ENCODE measurements around the gene ADAT1.

ADAT1 gene

DNA sequence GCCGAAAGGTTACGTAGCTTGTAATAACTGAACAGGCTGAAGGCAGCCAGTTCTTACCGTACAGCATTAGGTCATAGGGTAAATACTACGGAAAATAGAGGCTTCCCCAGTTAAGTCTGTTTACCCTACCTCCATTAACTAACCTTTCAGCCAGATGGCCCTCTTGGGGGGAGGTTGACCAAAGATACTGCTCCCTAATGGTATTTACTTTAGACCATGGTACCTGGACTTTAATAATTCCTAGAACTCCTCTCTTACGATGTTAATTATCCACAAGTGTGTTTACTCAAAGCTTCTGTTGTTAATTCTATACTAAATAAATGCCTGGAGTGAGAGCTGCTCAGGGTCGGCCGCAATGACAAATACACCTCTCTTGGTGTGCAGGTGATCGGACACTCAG, 9.8 kb upstream of the ADAT1 start:
- no peak for DNase-seq (ENCODE audit: low read depth)
- no peak overlapping the region for H3K4me3 ChIP-seq (ENCODE audit: low read depth, low read length)
- TF ChIP-seq, protein P1, sequence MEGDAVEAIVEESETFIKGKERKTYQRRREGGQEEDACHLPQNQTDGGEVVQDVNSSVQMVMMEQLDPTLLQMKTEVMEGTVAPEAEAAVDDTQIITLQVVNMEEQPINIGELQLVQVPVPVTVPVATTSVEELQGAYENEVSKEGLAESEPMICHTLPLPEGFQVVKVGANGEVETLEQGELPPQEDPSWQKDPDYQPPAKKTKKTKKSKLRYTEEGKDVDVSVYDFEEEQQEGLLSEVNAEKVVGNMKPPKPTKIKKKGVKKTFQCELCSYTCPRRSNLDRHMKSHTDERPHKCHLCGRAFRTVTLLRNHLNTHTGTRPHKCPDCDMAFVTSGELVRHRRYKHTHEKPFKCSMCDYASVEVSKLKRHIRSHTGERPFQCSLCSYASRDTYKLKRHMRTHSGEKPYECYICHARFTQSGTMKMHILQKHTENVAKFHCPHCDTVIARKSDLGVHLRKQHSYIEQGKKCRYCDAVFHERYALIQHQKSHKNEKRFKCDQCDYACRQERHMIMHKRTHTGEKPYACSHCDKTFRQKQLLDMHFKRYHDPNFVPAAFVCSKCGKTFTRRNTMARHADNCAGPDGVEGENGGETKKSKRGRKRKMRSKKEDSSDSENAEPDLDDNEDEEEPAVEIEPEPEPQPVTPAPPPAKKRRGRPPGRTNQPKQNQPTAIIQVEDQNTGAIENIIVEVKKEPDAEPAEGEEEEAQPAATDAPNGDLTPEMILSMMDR (IDR thresholded peaks at IDR 0.05; ENCODE audit: insufficient read depth, low read depth, low read length, missing control alignments), result no peak

DNA sequence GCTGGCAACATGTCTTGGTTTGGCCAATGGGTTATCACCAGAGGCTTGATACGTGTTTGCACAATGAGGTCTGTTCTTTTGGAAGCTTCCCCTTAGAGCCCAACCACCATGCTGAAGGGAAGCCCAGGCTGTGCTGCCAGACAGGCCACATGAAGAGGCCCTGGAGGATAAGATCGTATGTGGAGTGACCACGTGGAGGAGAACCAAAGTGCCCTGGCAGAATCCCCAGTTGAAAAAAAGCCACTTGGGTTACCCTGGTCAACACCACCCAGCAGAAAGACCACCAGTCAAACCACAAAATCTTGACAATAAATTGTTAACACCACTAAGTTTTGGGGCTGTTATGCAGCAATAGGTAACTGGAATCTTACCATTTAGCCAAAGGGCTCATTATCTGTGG, 7.0 kb upstream of the ADAT1 start:
- no peak for DNase-seq (ENCODE audit: low read depth)
- H3K4me3 ChIP-seq (ENCODE audit: low read depth, low read length), result no peak overlapping the region
- TF ChIP-seq, protein P1 (IDR thresholded peaks at IDR 0.05; ENCODE audit: insufficient read depth, low read depth, low read length, missing control alignments), result no peak

DNA sequence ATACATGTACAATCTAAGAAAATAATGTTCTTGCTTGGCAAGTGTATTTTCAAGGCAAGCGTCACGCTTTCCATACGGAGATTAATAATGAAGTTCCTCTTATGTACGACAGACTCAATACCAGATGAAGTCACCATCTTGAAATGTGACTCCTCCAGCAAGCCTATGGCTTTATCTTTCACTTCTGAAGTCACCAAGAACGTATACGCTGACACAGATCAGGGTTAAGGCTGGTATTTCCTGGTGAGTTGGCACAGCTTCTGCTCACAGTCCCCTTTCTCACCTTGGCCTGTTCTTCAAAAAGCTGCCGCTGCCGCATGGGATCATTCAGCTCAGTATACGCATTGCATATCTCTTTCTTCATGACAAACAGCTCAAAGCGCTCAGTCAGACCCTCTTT, 6.1 kb upstream of the ADAT1 start:
- TF ChIP-seq, protein P1 (IDR thresholded peaks at IDR 0.05; ENCODE audit: insufficient read depth, low read depth, low read length, missing control alignments), result no peak

DNA sequence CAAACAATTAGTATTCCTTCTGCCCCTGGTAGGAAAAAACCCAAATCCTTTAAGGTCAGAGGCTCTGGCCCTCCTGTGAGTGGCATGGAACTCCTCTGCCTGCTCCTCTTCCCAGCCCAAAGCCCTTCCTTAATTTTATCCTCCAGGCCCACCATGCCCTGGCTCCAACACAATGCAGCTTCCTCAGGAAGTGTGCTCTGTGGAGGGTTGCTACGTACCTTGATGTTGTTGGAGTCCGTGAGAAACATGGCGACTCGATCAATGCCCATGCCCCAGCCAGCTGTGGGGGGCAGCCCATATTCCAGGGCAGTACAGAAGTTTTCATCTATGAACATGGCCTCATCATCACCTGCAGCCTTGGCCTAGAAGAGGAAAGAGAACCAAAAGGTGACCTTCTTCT, 5.3 kb upstream of the ADAT1 start:
- TF ChIP-seq, protein P1 (IDR thresholded peaks at IDR 0.05; ENCODE audit: insufficient read depth, low read depth, low read length, missing control alignments), result no peak
- H3K4me3 ChIP-seq (ENCODE audit: low read depth, low read length), result no peak overlapping the region
- DNase-seq (ENCODE audit: low read depth), result no peak

More for the DNA sequence above, 6.1 kb upstream of the ADAT1 start:
- H3K4me3 ChIP-seq (ENCODE audit: low read depth, low read length), result no peak overlapping the region
- DNase-seq (ENCODE audit: low read depth), result no peak

DNA sequence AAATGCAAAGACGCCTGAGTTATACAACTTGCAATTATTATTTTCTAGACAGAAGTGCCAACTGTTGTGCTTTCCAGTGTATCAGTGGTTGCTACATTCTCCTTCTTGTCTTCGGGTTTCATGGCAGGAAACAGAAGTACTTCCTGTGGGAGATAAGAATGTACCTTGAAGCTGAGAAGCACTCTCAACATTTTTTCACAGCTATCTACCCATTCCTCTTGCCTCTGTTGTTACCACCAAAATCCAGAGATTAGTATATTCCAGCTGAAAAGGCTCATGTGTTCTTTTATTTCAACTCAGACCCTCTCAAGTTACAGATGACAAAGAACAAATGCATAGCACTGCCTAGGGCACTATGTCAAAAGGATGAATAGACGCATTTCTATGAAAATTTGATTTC, 4.8 kb upstream of the ADAT1 start:
- no peak for DNase-seq (ENCODE audit: low read depth)
- TF ChIP-seq, protein P1 (IDR thresholded peaks at IDR 0.05; ENCODE audit: insufficient read depth, low read depth, low read length, missing control alignments), result no peak
- no peak overlapping the region for H3K4me3 ChIP-seq (ENCODE audit: low read depth, low read length)

DNA sequence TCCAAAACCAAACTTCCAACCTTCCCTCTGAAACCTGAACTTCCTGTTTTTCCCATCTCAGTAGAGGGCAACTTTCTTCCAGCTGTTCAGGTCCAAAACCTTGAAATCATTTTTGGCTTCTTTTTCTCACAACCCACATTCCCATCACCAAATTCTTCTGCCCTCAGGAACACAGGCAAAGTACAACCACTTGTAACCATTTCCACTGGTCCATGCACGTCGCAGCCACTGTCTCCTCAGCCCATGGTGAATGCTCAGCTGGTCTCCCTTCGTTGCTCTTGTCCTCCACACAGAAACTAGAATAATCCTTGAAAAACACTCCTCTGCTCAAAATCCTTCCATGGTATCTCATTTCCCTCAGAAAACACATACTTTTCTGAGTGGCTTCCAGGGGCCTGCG, 3.7 kb upstream of the ADAT1 start:
- DNase-seq (ENCODE audit: low read depth), result no peak
- H3K4me3 ChIP-seq (ENCODE audit: low read depth, low read length), result no peak overlapping the region
- TF ChIP-seq, protein P1 (IDR thresholded peaks at IDR 0.05; ENCODE audit: insufficient read depth, low read depth, low read length, missing control alignments), result no peak

DNA sequence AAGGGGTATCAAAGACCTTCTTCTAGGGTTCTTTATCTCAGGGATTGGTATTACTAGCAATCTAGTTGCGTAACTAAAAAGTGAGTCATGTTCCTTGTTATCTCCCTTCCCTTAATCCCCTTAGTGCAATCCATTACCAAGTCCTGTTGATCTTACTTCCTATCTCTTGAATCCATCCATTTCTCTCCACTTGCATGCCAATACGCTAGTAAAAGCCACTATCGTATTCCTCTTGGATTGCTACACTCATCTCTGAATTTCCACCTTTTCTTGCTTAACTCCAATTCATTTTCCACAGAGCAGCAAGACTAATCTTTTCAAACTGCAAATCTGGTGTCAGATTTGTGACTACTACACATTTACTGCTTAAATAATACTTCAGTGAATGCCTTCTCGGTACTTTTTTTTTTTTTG, 1.8 kb upstream of the ADAT1 start:
- DNase-seq (ENCODE audit: low read depth), result no peak
- TF ChIP-seq, protein P1 (IDR thresholded peaks at IDR 0.05; ENCODE audit: insufficient read depth, low read depth, low read length, missing control alignments), result no peak
- H3K4me3 ChIP-seq (ENCODE audit: low read depth, low read length), result no peak overlapping the region
